OCI-LY3 (cell line): Measurements from ENCODE around the gene SOX13.

Experiments
- H2AFZ ChIP-seq: fragments of 200-600, 300-600 bp; shearing (Covaris generic); 2 replicates; pipeline ENCODE4 v1.6.0; 2014; ENCODE audit warnings: antibody characterized with exemption, low read depth, low read length
- H3K27ac ChIP-seq: fragments of 200-600, 300-600 bp; sonication (generic); 2 replicates; pipeline ENCODE4 v1.5.1; 2014; ENCODE audit warnings: mild to moderate bottlenecking, low read length, moderate library complexity, mixed read lengths
- H3K27me3 ChIP-seq: fragments of 200-600, 300-600 bp; sonication (generic); 2 replicates; pipeline ENCODE4 v1.6.1; 2014; ENCODE audit warnings: low read depth, low read length, mixed read lengths
- H3K36me3 ChIP-seq: fragments of 200-600, 300-600 bp; sonication (generic); replicated peaks from 2 replicates; pipeline ENCODE3; 2014; ENCODE audit warnings: low read depth, low read length, mixed read lengths
- H3K4me1 ChIP-seq: fragments of 300-600, 200-600 bp; sonication (generic); 2 replicates; pipeline ENCODE4 v1.6.1; 2014; ENCODE audit warnings: low read length, mixed read lengths
- H3K4me2 ChIP-seq: fragments of 200-600, 300-600 bp; sonication (generic); 2 replicates; pipeline ENCODE4 v1.6.1; 2014; ENCODE audit warnings: low read length, mixed read lengths
- H3K4me3 ChIP-seq: fragments of 300-600, 200-600 bp; sonication (generic); 2 replicates; pipeline ENCODE4 v1.5.1; 2014; ENCODE audit warnings: antibody characterized with exemption, mild to moderate bottlenecking, low read length, moderate library complexity
- H3K79me2 ChIP-seq: fragments of 300-600, 200-600 bp; shearing (Covaris generic); 2 replicates; pipeline ENCODE4 v1.6.1; 2014; ENCODE audit warnings: mild to moderate bottlenecking, low read length, mixed read lengths
- H3K9ac ChIP-seq: fragments of 300-600, 200-600 bp; shearing (Covaris generic); 2 replicates; pipeline ENCODE4 v1.6.0; 2014; ENCODE audit warnings: mild to moderate bottlenecking, low read length, moderate library complexity
- H3K9me3 ChIP-seq: fragments of 200-600, 300-600 bp; shearing (Covaris generic); 2 replicates; pipeline ENCODE4 v1.6.1; 2014; ENCODE audit warnings: low read length, mixed read lengths; ENCODE audit not compliant: insufficient read depth
- H4K20me1 ChIP-seq: fragments of 200-600, 300-600 bp; sonication (generic); 2 replicates; pipeline ENCODE4 v1.6.1; 2016; ENCODE audit warnings: low read length, mixed read lengths; ENCODE audit not compliant: insufficient read depth
- EZH2phosphoT487 ChIP-seq: fragments of 200-600 bp; shearing (Covaris generic); IDR thresholded peaks from 2 replicates; pipeline ENCODE4 v1.6.1; 2018; ENCODE audit warnings: antibody characterized with exemption, mixed run types, low read depth
- TF ChIP-seq, protein P1 (sequence below): fragments of 200-600, 300-600 bp; sonication (generic); IDR thresholded peaks from 2 replicates; pipeline ENCODE4 v1.5.1; 2014; ENCODE audit warnings: antibody characterized with exemption, low read length, low read depth

SOX13 gene

DNA sequence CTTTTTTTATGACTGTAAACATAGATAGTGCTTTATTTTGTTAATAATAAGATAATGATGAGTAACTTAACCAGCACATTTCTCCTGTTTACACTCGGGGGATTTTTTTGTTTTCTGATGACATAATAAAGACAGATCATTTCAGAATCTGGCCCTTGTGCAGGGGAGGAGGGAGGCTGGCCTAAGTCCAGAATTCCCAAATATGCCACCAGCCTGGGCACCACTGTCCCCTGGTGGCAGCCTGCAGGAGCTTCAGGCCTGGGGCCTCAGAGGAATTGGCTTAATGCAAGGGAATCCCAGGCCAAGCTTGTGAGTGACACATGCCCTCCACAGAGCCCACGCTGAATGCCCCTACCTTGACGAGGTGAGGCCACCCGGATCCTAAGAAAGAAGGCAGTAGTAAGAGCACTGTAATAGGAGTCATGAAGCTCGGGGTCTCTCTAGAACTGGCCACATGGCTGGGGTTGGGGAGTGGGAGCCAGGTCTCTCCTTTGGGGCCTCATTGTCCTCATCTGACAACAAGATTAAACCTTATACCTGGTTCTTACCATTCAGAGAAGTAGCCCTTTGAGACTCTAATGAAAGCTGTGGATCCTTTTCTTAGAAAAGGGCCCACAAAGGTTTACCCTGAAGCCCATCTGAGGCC is 54.8 kb downstream of the SOX13 start:
- H3K4me2 ChIP-seq = no peak overlapping the region
- no peak overlapping the region for H3K4me3 ChIP-seq
- H3K79me2 ChIP-seq = no peaks in the 10 kb centered on the region
- peaks cover 3% of the 10 kb centered on the region; the same call in 1 of the 2 replicates for H3K4me1 ChIP-seq
- no peaks in the 10 kb centered on the region for H3K9me3 ChIP-seq
- H3K27me3 ChIP-seq = peaks cover 3% of the 10 kb centered on the region; the same call in 1 of the 2 replicates
- H3K36me3 ChIP-seq = no peaks in the 10 kb centered on the region
- H3K9ac ChIP-seq = no peak overlapping the region
- TF ChIP-seq, protein P1, sequence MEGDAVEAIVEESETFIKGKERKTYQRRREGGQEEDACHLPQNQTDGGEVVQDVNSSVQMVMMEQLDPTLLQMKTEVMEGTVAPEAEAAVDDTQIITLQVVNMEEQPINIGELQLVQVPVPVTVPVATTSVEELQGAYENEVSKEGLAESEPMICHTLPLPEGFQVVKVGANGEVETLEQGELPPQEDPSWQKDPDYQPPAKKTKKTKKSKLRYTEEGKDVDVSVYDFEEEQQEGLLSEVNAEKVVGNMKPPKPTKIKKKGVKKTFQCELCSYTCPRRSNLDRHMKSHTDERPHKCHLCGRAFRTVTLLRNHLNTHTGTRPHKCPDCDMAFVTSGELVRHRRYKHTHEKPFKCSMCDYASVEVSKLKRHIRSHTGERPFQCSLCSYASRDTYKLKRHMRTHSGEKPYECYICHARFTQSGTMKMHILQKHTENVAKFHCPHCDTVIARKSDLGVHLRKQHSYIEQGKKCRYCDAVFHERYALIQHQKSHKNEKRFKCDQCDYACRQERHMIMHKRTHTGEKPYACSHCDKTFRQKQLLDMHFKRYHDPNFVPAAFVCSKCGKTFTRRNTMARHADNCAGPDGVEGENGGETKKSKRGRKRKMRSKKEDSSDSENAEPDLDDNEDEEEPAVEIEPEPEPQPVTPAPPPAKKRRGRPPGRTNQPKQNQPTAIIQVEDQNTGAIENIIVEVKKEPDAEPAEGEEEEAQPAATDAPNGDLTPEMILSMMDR = peak; percentile 48
- TF ChIP-seq EZH2phosphoT487 = no peak
- no peak overlapping the region for H3K27ac ChIP-seq
- H2AFZ ChIP-seq = no peak overlapping the region
- no peaks in the 10 kb centered on the region for H4K20me1 ChIP-seq

DNA sequence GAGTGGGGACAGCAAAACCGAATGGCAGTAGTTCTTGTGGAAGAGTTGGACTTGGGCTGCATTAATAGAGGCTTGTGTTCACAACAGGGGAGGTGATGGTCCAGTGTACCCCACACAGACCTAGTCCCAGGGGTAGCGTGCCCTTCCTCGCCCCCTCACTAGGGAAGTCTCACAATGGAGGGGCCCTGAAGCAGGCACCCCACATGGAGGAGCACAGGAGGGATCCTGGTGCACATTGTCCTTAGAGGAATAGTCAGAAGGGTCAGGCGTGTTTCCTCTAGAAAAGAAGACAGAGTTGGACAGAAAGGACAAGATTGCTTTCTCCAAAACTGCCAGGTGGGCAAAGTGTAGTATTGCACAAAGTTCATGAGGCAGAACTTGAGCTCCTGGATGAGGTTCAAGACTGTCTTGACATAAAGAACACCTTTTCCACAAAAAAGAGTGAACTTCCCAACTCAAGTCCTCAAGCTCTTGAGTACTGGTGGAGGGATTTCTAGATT is 55.6 kb downstream of the SOX13 start:
- Histone ChIP-seq H3K27me3 (peaks cover 3% of the 10 kb centered on the region; the same call in 1 of the 2 replicates), H3K4me2 (peak overlapping the region; percentile 62), H3K9me3 (no peaks in the 10 kb centered on the region), H3K36me3 (no peaks in the 10 kb centered on the region), H3K4me1 (peaks cover 3% of the 10 kb centered on the region; the same call in 1 of the 2 replicates), H2AFZ (peak overlapping the region; percentile 85), H3K9ac (no peak overlapping the region), H3K27ac (no peak overlapping the region), H3K4me3 (peak overlapping the region; percentile 50), H3K79me2 (no peaks in the 10 kb centered on the region), H4K20me1 (no peaks in the 10 kb centered on the region)
- TF ChIP-seq, protein P1 = no peak

DNA sequence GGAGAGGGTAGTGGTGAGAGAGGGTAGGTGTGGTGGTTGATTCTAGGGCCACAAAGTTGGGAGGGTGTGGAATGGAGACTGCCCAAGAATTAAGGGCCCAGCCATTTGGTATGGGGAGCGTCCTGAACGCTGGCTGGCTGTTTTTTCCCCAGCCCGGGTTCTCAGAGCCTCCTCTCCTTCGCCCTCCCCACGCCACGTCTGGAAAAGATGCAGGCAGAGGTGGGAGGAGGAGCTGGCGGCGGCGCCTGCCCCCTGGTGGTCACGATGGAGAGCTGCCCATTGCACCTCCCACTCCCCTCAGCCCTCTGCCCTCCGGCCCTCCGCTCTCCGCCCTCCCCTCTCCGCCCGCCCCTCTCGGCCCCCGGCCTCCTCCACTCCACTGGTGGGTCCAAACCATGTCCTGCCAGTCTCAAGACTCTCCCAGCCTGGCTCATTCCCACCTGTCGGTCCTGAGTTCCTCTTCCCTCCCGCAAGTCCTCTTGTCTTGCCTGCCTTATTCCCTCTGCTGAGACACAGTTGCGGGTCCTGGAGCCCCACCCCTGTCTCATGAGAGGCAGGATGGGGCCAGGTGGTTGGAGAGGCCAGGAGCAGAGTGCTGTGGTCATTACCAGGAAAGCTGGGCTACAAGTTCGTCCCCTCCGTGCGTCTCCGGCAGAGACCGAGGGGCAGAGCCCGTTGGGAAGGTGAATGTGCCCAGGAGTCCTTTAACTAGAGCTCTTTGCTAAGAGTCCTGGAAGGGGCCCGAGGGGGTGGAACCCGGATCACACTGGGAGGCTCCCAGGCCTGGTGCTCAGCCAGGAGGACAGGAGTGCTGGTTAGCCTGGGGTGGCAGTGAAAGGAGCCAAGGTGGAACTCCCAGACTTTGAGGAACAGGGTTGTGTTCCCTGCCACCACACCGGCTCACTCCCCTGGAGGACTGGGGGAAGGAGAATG is 56.3 kb downstream of the SOX13 start:
- H3K4me1 ChIP-seq = peaks cover 7% of the 10 kb centered on the region
- no peak for TF ChIP-seq EZH2phosphoT487
- TF ChIP-seq, protein P1 = peak; percentile 90
- H3K27me3 ChIP-seq = peaks cover 3% of the 10 kb centered on the region; the same call in 1 of the 2 replicates
- no peak overlapping the region for H3K27ac ChIP-seq
- no peaks in the 10 kb centered on the region for H3K36me3 ChIP-seq
- peak overlapping the region; percentile 62 for H3K4me2 ChIP-seq
- no peaks in the 10 kb centered on the region for H4K20me1 ChIP-seq
- no peaks in the 10 kb centered on the region for H3K79me2 ChIP-seq
- peak overlapping the region; percentile 50 for H3K4me3 ChIP-seq
- no peak overlapping the region for H3K9ac ChIP-seq
- peak overlapping the region; percentile 85 for H2AFZ ChIP-seq
- no peaks in the 10 kb centered on the region for H3K9me3 ChIP-seq

DNA sequence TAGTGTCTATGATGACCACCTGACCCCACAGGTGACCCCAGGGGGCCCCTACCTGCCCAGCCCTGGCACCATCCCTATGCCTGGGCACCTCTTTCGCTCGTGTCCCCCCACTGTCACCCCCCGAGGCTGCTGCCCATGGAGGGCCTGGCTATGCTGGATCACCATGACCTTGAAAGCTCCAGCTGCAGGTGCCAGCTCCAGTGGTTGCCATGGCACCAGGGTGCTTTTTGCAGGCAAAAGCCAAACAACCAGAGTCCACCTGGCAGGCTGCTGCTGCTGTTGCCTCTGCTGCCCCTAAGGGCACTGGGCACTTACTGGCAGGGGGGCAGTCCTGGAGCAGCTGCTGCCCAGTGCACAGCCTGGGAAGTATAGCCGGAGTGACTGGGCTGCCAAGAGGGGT is 57.3 kb downstream of the SOX13 start:
- Histone ChIP-seq H3K79me2 (no peaks in the 10 kb centered on the region), H3K9me3 (no peaks in the 10 kb centered on the region), H3K27ac (no peak overlapping the region), H3K4me2 (no peak overlapping the region), H2AFZ (no peak overlapping the region), H3K27me3 (peaks cover 8% of the 10 kb centered on the region; the same call in 1 of the 2 replicates), H3K36me3 (no peaks in the 10 kb centered on the region), H3K4me3 (no peak overlapping the region), H4K20me1 (no peaks in the 10 kb centered on the region), H3K9ac (no peak overlapping the region), H3K4me1 (peaks cover 10% of the 10 kb centered on the region)
- no peak for TF ChIP-seq EZH2phosphoT487
- TF ChIP-seq, protein P1 = no peak
